HepG2 (cell line): ENCODE measurements around the gene CLEC19A. TPM values are rescaled to one million over a fixed set of nuclear protein-coding genes. Genes with fewer than 3 reads are reported as not detected.

Experiments used
- ATAC-seq: fragments of 200-7000 bp; cut with Tn5 transposase; 3 replicates; pipeline ENCODE4 v1.9.1; 2020; ENCODE audit warnings: mild to moderate bottlenecking, moderate library complexity
- BruUV-seq: library from RNA; stranded (reverse); fragments of 400-500 nt; replicated peaks from 2 replicates; lab custom pipeline; 2021; lab: Mats Ljungman, UMichigan
- CTCF ChIA-PET: fragments of 300-600 bp; formaldehyde crosslinking; extraction: SDS; loops from one replicate; lab custom pipeline; 2021; ENCODE audit warnings: low total read pairs, inconsistent platforms, low intra/inter-chr PET ratio; lab: Yijun Ruan, JAX
- POLR2A ChIA-PET: fragments of 350-600 bp; sonication (Branson Sonifier 250); formaldehyde crosslinking; loops from one replicate; lab custom pipeline; 2020; ENCODE audit warnings: antibody characterized with exemption, inconsistent platforms; lab: Yijun Ruan, JAX
- DNase-seq: peaks from one replicate; pipeline ENCODE4 v3.0.0-alpha.2; 2015; ENCODE audit warnings: low spot score
- FAIRE-seq: peaks from 3 replicates; lab custom pipeline; 2011; peaks lifted over from hg19 to GRCh38; lab: Jason Lieb, UNC
- H2AFZ ChIP-seq: one replicate; pipeline ENCODE4 v1.6.1; 2011; ENCODE audit warnings: low read length, inconsistent platforms
- H3K27ac ChIP-seq: fragments of 300-600 bp; 3 replicates; pipeline ENCODE4 v1.8.0; 2011; ENCODE audit warnings: mixed run types, mild to moderate bottlenecking, mixed read lengths, low read length, inconsistent platforms; ENCODE audit not compliant: insufficient read depth; ENCODE audit errors: extremely low read length
- H3K27me3 ChIP-seq, 2 experiments: fragments of 200-600 bp in 1 of 2; 2 replicates in 1 of 2; 3 replicates in 1 of 2; pipeline versions ENCODE4 v1.6.0 to v1.8.0; 2011; ENCODE audit warnings: low read length in 2 of 2, mild to moderate bottlenecking in 2 of 2, moderate library complexity in 2 of 2, inconsistent platforms in 1 of 2; ENCODE audit not compliant: insufficient read depth in 2 of 2, control insufficient read depth in 1 of 2
- H3K36me3 ChIP-seq, 2 experiments: fragments of 200-600 bp in 1 of 2; replicated peaks in 1 of 2; 2 replicates in 1 of 2; 3 replicates in 1 of 2; pipeline versions ENCODE4 v1.5.1 to v1.8.0; 2011; ENCODE audit warnings: low read length in 2 of 2, inconsistent platforms in 1 of 2; ENCODE audit not compliant: insufficient read depth in 2 of 2, control insufficient read depth in 1 of 2
- H3K4me1 ChIP-seq: 2 replicates; pipeline ENCODE4 v1.5.1; 2012; ENCODE audit warnings: low read length, inconsistent platforms; ENCODE audit not compliant: insufficient read depth
- H3K4me2 ChIP-seq: 2 replicates; pipeline ENCODE4 v1.6.0; 2011; ENCODE audit warnings: low read depth, low read length, inconsistent platforms
- H3K4me3 ChIP-seq, 3 experiments: fragments of 200-600 bp in 1 of 3; sonication (generic), shearing (Covaris generic) in 1 of 3; replicated peaks in 1 of 3; 2 replicates each; pipeline ENCODE4 v1.5.1; 2011 to 2016; ENCODE audit warnings: low read length in 3 of 3, inconsistent platforms in 2 of 3, low read depth in 2 of 3, mild to moderate bottlenecking in 2 of 3, control low read depth in 1 of 3, mixed read lengths in 1 of 3; ENCODE audit not compliant: insufficient read depth in 1 of 3
- H3K79me2 ChIP-seq: one replicate; pipeline ENCODE4 v1.6.1; 2011; ENCODE audit warnings: low read length, inconsistent platforms; ENCODE audit not compliant: insufficient read depth
- H3K9ac ChIP-seq: 2 replicates; pipeline ENCODE4 v1.6.0; 2011; ENCODE audit warnings: mild to moderate bottlenecking, low read depth, low read length, inconsistent platforms; ENCODE audit not compliant: insufficient read depth
- H3K9me3 ChIP-seq: 2 replicates; pipeline ENCODE4 v1.5.1; 2012; ENCODE audit warnings: mild to moderate bottlenecking, low read length
- H4K20me1 ChIP-seq: 2 replicates; pipeline ENCODE4 v1.6.0; 2011; ENCODE audit warnings: inconsistent platforms, mild to moderate bottlenecking, low read length, moderate library complexity; ENCODE audit not compliant: insufficient read depth
- CREBL2 ChIP-seq: sonication (generic); formaldehyde crosslinking; IDR thresholded peaks from 2 replicates; pipeline ENCODE4 v1.8.1; 2023; ENCODE audit warnings: missing genetic modification reagents, mild to moderate bottlenecking, borderline replicate concordance
- ETV5 ChIP-seq: IDR thresholded peaks from 2 replicates; pipeline ENCODE4 v1.6.1; 2018; ENCODE audit warnings: missing biosample characterization, missing genetic modification reagents, inconsistent platforms, borderline replicate concordance
- KLF16 ChIP-seq, 2 experiments: sonication (generic) in 1 of 2; formaldehyde crosslinking in 1 of 2; IDR thresholded peaks; 2 replicates each; pipeline versions ENCODE4 v1.6.1 to v1.8.0; 2016 to 2023; ENCODE audit warnings: missing genetic modification reagents in 2 of 2, missing compliant biosample characterization in 1 of 2
- NAIF1 ChIP-seq: sonication (generic); formaldehyde crosslinking; IDR thresholded peaks from 2 replicates; pipeline ENCODE4 v1.5.0; 2020; ENCODE audit warnings: mild to moderate bottlenecking, missing genetic modification reagents, borderline replicate concordance
- PATZ1 ChIP-seq: sonication (generic); formaldehyde crosslinking; IDR thresholded peaks from 2 replicates; pipeline ENCODE4 v1.4.0; 2020; ENCODE audit warnings: missing genetic modification reagents
- RFXANK ChIP-seq: IDR thresholded peaks from 2 replicates; pipeline ENCODE4 v1.6.1; 2016
- TOE1 ChIP-seq: sonication (generic); formaldehyde crosslinking; IDR thresholded peaks from 2 replicates; pipeline ENCODE4 v1.4.0; 2020; ENCODE audit warnings: mild to moderate bottlenecking, missing genetic modification reagents
- WGBS: methylation state at CpG from one replicate; pipeline ENCODE4 v1.1.6; 2017; ENCODE audit warnings: low lambda C conversion rate; 5-methylcytosine and 5-hydroxymethylcytosine counted together
- in situ Hi-C: cut with HindIII; loops from 2 replicates; pipeline ENCODE4 v1.10.0; 2017; ENCODE audit warnings: low pct_unique_long_range_greater_than_20kb; ENCODE audit not compliant: extremely low pct_ligation_motif_present
- intact Hi-C: fragments of 100-400 bp; cut with micrococcal nuclease; formaldehyde crosslinking; loops from one replicate; pipeline ENCODE4 v1.10.0; 2022; ENCODE audit not compliant: unreplicated experiment
- polyA plus RNA-seq, 8 experiments: library from polyadenylated mRNA; depleted of rRNA in 3 of 8; stranded (reverse) in 7 of 8; unstranded in 1 of 8; fragments of >200 nt; fragmentation: Illumina TruSeq in 4 of 8; extraction: Trizol in 4 of 8; gene quantifications; 2 replicates each; pipeline versions ENCODE4 v1.2.1 to v1.2.3, GENCODE V29; 2011 to 2016; ENCODE audit warnings: low read depth in 4 of 8, missing spikeins in 1 of 8, mixed read lengths in 1 of 8; ENCODE audit not compliant: insufficient read depth in 1 of 8
- total RNA-seq, 5 experiments: library from RNA; depleted of rRNA; stranded (reverse); fragments of >200 nt; fragmentation: Illumina TruSeq; extraction: Trizol; gene quantifications; 2 replicates each; pipeline ENCODE4 v1.2.3, GENCODE V29; 2016; ENCODE audit warnings: low read depth in 1 of 5
- TF ChIP-seq, protein P1 (sequence below): sonication (generic); formaldehyde crosslinking; IDR thresholded peaks from 2 replicates; pipeline ENCODE4 v1.4.0; 2020; ENCODE audit warnings: mild to moderate bottlenecking, low read depth, missing genetic modification reagents
- TF ChIP-seq, protein P2 (sequence below): sonication (generic); formaldehyde crosslinking; IDR thresholded peaks from 2 replicates; pipeline ENCODE4 v1.4.0; 2020; ENCODE audit warnings: missing genetic modification reagents, borderline replicate concordance
- TF ChIP-seq, protein P3 (sequence below): sonication (generic); formaldehyde crosslinking; IDR thresholded peaks from 2 replicates; pipeline ENCODE4 v1.8.0; 2022; ENCODE audit warnings: mild to moderate bottlenecking, missing genetic modification reagents, borderline replicate concordance

The CLEC19A gene
- total and polyA plus RNA-seq, 2 of the 13 experiments (the other 11 are each of a cell fraction or from before 2014, with no cell fraction given) = not detected

DNA sequence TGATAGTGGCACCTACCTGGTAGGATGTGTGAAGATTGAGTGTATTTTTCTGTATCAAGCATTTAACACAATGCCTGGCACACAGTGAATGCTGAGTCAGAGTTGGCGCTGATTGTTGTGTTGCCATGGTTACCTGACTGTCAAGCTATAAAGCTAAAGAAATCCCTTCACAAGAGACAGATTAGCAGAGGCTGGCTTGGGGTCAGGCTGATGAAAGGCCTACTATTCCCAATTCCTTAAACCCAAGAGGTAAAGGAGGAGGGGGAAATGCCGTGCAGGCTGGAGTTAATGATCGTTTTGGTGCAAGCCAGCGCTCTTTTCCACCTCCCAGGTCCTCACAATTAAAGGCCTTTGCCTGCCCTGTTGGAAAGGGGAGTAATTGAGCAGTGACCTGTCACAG is 5.9 kb downstream of the CLEC19A start (continued):
- no peak for TF ChIP-seq TOE1 (CRISPR knock-in tag)

DNA sequence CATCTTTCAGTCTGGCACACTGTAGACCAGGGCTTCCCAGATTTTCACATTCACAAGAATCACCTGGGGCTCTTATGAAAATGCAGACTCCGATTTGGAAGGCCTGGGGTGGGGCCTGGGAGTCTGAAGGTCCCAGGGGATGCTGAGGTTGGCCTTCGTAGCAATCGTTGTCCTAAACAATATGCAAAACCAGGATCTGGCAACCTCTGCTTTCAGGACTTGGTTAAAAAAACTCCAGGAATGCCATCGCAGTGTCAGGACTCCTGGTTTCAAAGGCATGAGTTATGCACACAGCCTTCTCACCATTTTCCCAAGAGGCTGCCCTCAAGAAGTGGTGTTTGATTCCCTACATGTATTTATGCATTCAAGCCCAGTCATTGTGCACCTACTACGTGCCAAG is 6.7 kb downstream of the CLEC19A start:
- H3K4me2 ChIP-seq = no peak overlapping the region
- CTCF ChIA-PET = no interaction called here
- POLR2A ChIA-PET = no interaction called here
- H3K9ac ChIP-seq = no peak overlapping the region
- H3K4me1 ChIP-seq = no peaks in the 10 kb centered on the region
- intact Hi-C loops = no loop called here
- FAIRE-seq (no peak), DNase-seq (no peak), ATAC-seq (no peak)
- H3K27ac ChIP-seq = no peak overlapping the region
- H3K9me3 ChIP-seq = no peaks in the 10 kb centered on the region
- no peak overlapping the region for H3K4me3 ChIP-seq
- H3K79me2 ChIP-seq = no peaks in the 10 kb centered on the region
- in situ Hi-C loops = no loop called here
- no peaks in the 10 kb centered on the region for H3K36me3 ChIP-seq
- H2AFZ ChIP-seq = no peak overlapping the region
- no TSS peak for BruUV-seq
- peaks cover 2 to 20% of the 10 kb centered on the region in 2 experiments; a peak in 3 of 5 replicates for H3K27me3 ChIP-seq
- no peaks in the 10 kb centered on the region for H4K20me1 ChIP-seq
- WGBS = 0% methylated on average over 5 of the region's 5 CpGs
- TF ChIP-seq, protein P1, sequence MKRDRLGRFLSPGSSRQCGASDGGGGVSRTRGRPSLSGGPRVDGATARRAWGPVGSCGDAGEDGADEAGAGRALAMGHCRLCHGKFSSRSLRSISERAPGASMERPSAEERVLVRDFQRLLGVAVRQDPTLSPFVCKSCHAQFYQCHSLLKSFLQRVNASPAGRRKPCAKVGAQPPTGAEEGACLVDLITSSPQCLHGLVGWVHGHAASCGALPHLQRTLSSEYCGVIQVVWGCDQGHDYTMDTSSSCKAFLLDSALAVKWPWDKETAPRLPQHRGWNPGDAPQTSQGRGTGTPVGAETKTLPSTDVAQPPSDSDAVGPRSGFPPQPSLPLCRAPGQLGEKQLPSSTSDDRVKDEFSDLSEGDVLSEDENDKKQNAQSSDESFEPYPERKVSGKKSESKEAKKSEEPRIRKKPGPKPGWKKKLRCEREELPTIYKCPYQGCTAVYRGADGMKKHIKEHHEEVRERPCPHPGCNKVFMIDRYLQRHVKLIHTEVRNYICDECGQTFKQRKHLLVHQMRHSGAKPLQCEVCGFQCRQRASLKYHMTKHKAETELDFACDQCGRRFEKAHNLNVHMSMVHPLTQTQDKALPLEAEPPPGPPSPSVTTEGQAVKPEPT = no peak
- TF ChIP-seq CREBL2 (no peak), KLF16 (CRISPR knock-in tag; IDR thresholded peaks at IDR 0.05) (no peak), ETV5 (no peak), PATZ1 (CRISPR knock-in tag) (no peak), NAIF1 (no peak), RFXANK (CRISPR knock-in tag) (no peak)
- TF ChIP-seq, protein P2, sequence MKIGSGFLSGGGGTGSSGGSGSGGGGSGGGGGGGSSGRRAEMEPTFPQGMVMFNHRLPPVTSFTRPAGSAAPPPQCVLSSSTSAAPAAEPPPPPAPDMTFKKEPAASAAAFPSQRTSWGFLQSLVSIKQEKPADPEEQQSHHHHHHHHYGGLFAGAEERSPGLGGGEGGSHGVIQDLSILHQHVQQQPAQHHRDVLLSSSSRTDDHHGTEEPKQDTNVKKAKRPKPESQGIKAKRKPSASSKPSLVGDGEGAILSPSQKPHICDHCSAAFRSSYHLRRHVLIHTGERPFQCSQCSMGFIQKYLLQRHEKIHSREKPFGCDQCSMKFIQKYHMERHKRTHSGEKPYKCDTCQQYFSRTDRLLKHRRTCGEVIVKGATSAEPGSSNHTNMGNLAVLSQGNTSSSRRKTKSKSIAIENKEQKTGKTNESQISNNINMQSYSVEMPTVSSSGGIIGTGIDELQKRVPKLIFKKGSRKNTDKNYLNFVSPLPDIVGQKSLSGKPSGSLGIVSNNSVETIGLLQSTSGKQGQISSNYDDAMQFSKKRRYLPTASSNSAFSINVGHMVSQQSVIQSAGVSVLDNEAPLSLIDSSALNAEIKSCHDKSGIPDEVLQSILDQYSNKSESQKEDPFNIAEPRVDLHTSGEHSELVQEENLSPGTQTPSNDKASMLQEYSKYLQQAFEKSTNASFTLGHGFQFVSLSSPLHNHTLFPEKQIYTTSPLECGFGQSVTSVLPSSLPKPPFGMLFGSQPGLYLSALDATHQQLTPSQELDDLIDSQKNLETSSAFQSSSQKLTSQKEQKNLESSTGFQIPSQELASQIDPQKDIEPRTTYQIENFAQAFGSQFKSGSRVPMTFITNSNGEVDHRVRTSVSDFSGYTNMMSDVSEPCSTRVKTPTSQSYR (CRISPR knock-in tag) = no peak
- TF ChIP-seq, protein P3, sequence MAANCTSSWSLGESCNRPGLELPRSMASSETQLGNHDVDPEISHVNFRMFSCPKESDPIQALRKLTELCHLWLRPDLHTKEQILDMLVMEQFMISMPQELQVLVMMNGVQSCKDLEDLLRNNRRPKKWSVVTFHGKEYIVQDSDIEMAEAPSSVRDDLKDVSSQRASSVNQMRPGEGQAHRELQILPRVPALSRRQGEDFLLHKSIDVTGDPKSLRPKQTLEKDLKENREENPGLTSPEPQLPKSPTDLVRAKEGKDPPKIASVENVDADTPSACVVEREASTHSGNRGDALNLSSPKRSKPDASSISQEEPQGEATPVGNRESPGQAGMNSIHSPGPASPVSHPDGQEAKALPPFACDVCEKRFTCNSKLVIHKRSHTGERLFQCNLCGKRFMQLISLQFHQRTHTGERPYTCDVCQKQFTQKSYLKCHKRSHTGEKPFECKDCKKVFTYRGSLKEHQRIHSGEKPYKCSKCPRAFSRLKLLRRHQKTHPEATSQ = no peak
